K562 (cell line): ENCODE results near the gene SLC5A11. TPM values are rescaled to one million over a fixed set of nuclear protein-coding genes. Genes with fewer than 3 reads are reported as not detected.

ENCODE experiments used
- ARID3A ChIP-seq: IDR thresholded peaks from 2 replicates; pipeline ENCODE4 v1.6.1; 2012; ENCODE audit warnings: low read depth, low read length, improper control_type of control experiment, borderline replicate concordance
- GTF2E2 ChIP-seq: fragments of 200-800 bp; sonication (Bioruptor generic); IDR thresholded peaks from 2 replicates; pipeline ENCODE4 v1.6.1; 2016; ENCODE audit warnings: missing genetic modification characterization, missing compliant biosample characterization
- NELFE ChIP-seq: IDR thresholded peaks from 2 replicates; pipeline ENCODE4 v1.6.1; 2011; ENCODE audit warnings: mild to moderate bottlenecking; ENCODE audit not compliant: insufficient read depth, insufficient read length
- PRPF4 ChIP-seq: fragments of 200-400 bp; formaldehyde crosslinking; IDR thresholded peaks from one replicate; pipeline ENCODE4 v1.6.1; 2017; ENCODE audit warnings: low read length, low read depth, mild to moderate bottlenecking; ENCODE audit not compliant: insufficient read depth, poor library complexity, severe bottlenecking
- RNF2 ChIP-seq: sonication (generic); IDR thresholded peaks from 2 replicates; pipeline ENCODE4 v1.6.1; 2016
- ZNF778 ChIP-seq: fragments of 450-650 bp; formaldehyde crosslinking; IDR thresholded peaks from 2 replicates; pipeline ENCODE4 v1.4.0; 2020; ENCODE audit warnings: mild to moderate bottlenecking, moderate library complexity
- polyA plus RNA-seq, 8 experiments: library from polyadenylated mRNA; depleted of rRNA in 4 of 8; stranded (reverse) in 5 of 8; unstranded in 3 of 8; fragments of >200 nt; fragmentation: Nextera tagmentation in 2 of 8; fragmentation: Illumina TruSeq in 1 of 8; extraction: Ambion mirVana in 2 of 8; extraction: Trizol in 1 of 8; gene quantifications; 2 replicates each; pipeline versions ENCODE4 v1.2.1 to v1.2.3, GENCODE V29; 2011 to 2014; ENCODE audit warnings: inconsistent platforms in 1 of 8, missing spikeins in 1 of 8
- total RNA-seq, 7 experiments: library from RNA; depleted of rRNA in 6 of 7; stranded (reverse); fragments of >200 nt in 6 of 7; fragmentation: Illumina TruSeq in 2 of 7; extraction: Trizol in 2 of 7; gene quantifications; 2 replicates each; pipeline versions ENCODE4 v1.2.1 to v1.2.3, GENCODE V29; 2011 to 2021; ENCODE audit warnings: low replicate concordance in 1 of 7
- TF ChIP-seq, protein P1 (sequence below): fragments of 450-650 bp; IDR thresholded peaks from 2 replicates; pipeline ENCODE4 v1.6.1; 2016; ENCODE audit warnings: mild to moderate bottlenecking, moderate library complexity
- TF ChIP-seq, protein P2 (sequence below): fragments of 450-650 bp; IDR thresholded peaks from 2 replicates; pipeline ENCODE4 v1.7.0; 2016; ENCODE audit warnings: borderline replicate concordance
- TF ChIP-seq, protein P3 (sequence below): fragments of 200-800 bp; sonication (Bioruptor generic); IDR thresholded peaks from 2 replicates; pipeline ENCODE4 v1.6.1; 2017; ENCODE audit warnings: missing genetic modification characterization, missing compliant biosample characterization

Gene SLC5A11
- total and polyA plus RNA-seq, 9 of the 15 experiments (the other 6 are each of a cell fraction or from before 2014, with no cell fraction given), result 0.04 to 0.25 (median 0.11) TPM; not detected in 3

DNA sequence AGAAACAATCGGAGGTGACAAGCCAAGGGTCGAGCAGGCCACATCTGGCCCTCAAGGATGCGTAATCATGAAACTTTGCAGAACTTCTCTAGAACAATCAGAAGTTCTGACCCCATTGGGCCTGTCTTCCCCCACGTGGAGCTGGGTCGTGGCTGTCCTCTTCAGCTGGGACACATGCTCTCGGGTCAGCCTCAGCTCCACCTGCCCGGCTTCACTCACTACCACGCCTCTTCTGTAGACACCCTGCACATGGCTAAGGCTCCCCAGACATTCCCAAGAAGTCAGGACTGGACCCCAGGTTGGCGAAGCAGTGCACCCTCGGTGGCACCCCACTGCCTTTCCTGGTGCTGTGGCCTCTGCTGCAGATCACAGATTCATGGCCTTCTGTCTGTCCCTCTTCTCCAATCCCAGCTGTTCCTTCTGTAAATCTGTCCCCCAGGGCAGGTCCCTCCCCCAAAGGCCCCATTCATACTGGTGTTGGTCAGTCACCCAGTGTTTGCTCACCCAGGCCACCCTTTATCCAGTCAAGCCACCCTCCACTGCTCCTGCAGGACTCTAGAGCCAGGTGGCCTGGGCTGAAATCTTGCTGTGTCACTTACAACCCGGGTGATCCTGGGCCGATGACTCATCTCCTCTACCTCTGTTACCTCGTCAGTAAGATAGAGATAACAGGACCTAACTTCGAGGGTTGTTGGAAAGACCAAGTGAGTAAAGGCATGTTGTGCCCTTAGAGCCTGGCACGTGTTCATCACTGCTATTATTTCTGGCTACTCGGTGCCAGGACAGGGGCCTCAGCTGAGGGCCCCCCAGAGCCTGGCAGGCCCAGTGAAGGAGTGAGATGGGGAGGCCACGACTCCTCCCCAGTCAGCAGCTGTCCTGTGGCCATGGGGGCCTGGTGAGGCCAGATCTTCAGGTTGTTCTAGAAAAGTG, 1.4 kb upstream of the SLC5A11 start (continued):
- TF ChIP-seq, protein P1, sequence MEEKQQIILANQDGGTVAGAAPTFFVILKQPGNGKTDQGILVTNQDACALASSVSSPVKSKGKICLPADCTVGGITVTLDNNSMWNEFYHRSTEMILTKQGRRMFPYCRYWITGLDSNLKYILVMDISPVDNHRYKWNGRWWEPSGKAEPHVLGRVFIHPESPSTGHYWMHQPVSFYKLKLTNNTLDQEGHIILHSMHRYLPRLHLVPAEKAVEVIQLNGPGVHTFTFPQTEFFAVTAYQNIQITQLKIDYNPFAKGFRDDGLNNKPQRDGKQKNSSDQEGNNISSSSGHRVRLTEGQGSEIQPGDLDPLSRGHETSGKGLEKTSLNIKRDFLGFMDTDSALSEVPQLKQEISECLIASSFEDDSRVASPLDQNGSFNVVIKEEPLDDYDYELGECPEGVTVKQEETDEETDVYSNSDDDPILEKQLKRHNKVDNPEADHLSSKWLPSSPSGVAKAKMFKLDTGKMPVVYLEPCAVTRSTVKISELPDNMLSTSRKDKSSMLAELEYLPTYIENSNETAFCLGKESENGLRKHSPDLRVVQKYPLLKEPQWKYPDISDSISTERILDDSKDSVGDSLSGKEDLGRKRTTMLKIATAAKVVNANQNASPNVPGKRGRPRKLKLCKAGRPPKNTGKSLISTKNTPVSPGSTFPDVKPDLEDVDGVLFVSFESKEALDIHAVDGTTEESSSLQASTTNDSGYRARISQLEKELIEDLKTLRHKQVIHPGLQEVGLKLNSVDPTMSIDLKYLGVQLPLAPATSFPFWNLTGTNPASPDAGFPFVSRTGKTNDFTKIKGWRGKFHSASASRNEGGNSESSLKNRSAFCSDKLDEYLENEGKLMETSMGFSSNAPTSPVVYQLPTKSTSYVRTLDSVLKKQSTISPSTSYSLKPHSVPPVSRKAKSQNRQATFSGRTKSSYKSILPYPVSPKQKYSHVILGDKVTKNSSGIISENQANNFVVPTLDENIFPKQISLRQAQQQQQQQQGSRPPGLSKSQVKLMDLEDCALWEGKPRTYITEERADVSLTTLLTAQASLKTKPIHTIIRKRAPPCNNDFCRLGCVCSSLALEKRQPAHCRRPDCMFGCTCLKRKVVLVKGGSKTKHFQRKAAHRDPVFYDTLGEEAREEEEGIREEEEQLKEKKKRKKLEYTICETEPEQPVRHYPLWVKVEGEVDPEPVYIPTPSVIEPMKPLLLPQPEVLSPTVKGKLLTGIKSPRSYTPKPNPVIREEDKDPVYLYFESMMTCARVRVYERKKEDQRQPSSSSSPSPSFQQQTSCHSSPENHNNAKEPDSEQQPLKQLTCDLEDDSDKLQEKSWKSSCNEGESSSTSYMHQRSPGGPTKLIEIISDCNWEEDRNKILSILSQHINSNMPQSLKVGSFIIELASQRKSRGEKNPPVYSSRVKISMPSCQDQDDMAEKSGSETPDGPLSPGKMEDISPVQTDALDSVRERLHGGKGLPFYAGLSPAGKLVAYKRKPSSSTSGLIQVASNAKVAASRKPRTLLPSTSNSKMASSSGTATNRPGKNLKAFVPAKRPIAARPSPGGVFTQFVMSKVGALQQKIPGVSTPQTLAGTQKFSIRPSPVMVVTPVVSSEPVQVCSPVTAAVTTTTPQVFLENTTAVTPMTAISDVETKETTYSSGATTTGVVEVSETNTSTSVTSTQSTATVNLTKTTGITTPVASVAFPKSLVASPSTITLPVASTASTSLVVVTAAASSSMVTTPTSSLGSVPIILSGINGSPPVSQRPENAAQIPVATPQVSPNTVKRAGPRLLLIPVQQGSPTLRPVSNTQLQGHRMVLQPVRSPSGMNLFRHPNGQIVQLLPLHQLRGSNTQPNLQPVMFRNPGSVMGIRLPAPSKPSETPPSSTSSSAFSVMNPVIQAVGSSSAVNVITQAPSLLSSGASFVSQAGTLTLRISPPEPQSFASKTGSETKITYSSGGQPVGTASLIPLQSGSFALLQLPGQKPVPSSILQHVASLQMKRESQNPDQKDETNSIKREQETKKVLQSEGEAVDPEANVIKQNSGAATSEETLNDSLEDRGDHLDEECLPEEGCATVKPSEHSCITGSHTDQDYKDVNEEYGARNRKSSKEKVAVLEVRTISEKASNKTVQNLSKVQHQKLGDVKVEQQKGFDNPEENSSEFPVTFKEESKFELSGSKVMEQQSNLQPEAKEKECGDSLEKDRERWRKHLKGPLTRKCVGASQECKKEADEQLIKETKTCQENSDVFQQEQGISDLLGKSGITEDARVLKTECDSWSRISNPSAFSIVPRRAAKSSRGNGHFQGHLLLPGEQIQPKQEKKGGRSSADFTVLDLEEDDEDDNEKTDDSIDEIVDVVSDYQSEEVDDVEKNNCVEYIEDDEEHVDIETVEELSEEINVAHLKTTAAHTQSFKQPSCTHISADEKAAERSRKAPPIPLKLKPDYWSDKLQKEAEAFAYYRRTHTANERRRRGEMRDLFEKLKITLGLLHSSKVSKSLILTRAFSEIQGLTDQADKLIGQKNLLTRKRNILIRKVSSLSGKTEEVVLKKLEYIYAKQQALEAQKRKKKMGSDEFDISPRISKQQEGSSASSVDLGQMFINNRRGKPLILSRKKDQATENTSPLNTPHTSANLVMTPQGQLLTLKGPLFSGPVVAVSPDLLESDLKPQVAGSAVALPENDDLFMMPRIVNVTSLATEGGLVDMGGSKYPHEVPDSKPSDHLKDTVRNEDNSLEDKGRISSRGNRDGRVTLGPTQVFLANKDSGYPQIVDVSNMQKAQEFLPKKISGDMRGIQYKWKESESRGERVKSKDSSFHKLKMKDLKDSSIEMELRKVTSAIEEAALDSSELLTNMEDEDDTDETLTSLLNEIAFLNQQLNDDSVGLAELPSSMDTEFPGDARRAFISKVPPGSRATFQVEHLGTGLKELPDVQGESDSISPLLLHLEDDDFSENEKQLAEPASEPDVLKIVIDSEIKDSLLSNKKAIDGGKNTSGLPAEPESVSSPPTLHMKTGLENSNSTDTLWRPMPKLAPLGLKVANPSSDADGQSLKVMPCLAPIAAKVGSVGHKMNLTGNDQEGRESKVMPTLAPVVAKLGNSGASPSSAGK, result no peak; the same call in none of the 2 replicates
- TF ChIP-seq, protein P2, sequence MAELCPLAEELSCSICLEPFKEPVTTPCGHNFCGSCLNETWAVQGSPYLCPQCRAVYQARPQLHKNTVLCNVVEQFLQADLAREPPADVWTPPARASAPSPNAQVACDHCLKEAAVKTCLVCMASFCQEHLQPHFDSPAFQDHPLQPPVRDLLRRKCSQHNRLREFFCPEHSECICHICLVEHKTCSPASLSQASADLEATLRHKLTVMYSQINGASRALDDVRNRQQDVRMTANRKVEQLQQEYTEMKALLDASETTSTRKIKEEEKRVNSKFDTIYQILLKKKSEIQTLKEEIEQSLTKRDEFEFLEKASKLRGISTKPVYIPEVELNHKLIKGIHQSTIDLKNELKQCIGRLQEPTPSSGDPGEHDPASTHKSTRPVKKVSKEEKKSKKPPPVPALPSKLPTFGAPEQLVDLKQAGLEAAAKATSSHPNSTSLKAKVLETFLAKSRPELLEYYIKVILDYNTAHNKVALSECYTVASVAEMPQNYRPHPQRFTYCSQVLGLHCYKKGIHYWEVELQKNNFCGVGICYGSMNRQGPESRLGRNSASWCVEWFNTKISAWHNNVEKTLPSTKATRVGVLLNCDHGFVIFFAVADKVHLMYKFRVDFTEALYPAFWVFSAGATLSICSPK, result no peak; the same call in 1 of the 2 replicates
- TF ChIP-seq NELFE (no peak), PRPF4 (no peak), ZNF778 (CRISPR knock-in tag) (no peak), ARID3A (0 out of 2 replicates have a peak, but pooled peaks have one; percentile 28), RNF2 (no peak), GTF2E2 (tag) (no peak)
- TF ChIP-seq, protein P3, sequence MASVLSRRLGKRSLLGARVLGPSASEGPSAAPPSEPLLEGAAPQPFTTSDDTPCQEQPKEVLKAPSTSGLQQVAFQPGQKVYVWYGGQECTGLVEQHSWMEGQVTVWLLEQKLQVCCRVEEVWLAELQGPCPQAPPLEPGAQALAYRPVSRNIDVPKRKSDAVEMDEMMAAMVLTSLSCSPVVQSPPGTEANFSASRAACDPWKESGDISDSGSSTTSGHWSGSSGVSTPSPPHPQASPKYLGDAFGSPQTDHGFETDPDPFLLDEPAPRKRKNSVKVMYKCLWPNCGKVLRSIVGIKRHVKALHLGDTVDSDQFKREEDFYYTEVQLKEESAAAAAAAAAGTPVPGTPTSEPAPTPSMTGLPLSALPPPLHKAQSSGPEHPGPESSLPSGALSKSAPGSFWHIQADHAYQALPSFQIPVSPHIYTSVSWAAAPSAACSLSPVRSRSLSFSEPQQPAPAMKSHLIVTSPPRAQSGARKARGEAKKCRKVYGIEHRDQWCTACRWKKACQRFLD (CRISPR knock-in tag), result no peak
